AG04450 (cell line): ENCODE results near the gene DRD1. TPM values are rescaled to one million over a fixed set of nuclear protein-coding genes. Genes with fewer than 3 reads are reported as not detected.

Experiments used
- CTCF ChIA-PET: fragments of 300-600, 350-600 bp; formaldehyde crosslinking; extraction: SDS; loops from one replicate; lab custom pipeline; 2022; ENCODE audit warnings: antibody characterized with exemption, inconsistent platforms; lab: Charles Lee
- POLR2A ChIA-PET: fragments of 350-600 bp; formaldehyde crosslinking; extraction: SDS; loops from one replicate; lab custom pipeline; 2021; ENCODE audit warnings: antibody characterized with exemption, inconsistent platforms; lab: Yijun Ruan, JAX
- DNase-seq: peaks from one replicate; pipeline ENCODE4 v3.0.0-alpha.2; 2011; ENCODE audit warnings: low read depth, low spot score
- H3K27ac ChIP-seq: one replicate; pipeline ENCODE4 v1.5.1; 2012; ENCODE audit warnings: low read depth, low read length, control low read depth
- H3K27me3 ChIP-seq: one replicate; pipeline ENCODE4 v1.6.0; 2012; ENCODE audit warnings: low read length; ENCODE audit not compliant: control insufficient read depth, insufficient read depth
- H3K4me3 ChIP-seq: 2 replicates; pipeline ENCODE4 v1.5.1; 2011; ENCODE audit warnings: mild to moderate bottlenecking, low read depth, low read length, control low read depth
- H3K9me3 ChIP-seq: 2 replicates; pipeline ENCODE4 v1.5.1; 2012; ENCODE audit warnings: low read length; ENCODE audit not compliant: control insufficient read depth, insufficient read depth
- polyA plus RNA-seq: library from polyadenylated mRNA; depleted of rRNA; stranded (reverse); fragments of >200 nt; gene quantifications from 2 replicates; pipeline ENCODE4 v1.2.3, GENCODE V29; 2011; rRNA removed
- TF ChIP-seq, protein P1 (sequence below): IDR thresholded peaks from 2 replicates; pipeline ENCODE4 v1.5.1; 2011; ENCODE audit warnings: low read depth, low read length, control low read depth, inconsistent platforms

The DRD1 gene
- polyA plus RNA-seq, 1 experiment = 0.11 TPM

DNA sequence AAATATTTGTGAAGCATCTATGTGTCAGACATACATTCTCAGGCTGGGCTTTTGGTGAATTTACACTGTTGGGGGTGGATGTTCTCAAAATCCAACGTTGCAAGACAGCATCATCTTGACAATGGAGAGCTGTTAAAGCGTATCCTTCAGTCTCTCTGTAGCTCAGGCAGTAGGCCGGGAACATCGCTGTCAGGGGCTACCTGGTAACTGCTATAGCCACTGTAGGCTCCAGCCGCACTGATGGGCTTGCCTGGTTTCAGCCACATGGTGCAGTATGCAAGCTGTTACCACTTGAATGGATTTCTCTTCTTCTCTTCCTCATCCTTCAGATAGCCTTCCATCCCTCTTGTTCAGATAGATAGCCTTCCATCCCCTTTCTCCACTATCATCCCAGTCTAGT lies 51.7 kb downstream of the DRD1 start:
- ChIA-PET POLR2A (no interaction called here), CTCF (no interaction called here)
- Histone ChIP-seq H3K9me3 (no peaks in the 10 kb centered on the region; the same call in 1 of the 2 replicates), H3K4me3 (no peak overlapping the region), H3K27me3 (no peaks in the 10 kb centered on the region), H3K27ac (no peak overlapping the region)
- TF ChIP-seq, protein P1, sequence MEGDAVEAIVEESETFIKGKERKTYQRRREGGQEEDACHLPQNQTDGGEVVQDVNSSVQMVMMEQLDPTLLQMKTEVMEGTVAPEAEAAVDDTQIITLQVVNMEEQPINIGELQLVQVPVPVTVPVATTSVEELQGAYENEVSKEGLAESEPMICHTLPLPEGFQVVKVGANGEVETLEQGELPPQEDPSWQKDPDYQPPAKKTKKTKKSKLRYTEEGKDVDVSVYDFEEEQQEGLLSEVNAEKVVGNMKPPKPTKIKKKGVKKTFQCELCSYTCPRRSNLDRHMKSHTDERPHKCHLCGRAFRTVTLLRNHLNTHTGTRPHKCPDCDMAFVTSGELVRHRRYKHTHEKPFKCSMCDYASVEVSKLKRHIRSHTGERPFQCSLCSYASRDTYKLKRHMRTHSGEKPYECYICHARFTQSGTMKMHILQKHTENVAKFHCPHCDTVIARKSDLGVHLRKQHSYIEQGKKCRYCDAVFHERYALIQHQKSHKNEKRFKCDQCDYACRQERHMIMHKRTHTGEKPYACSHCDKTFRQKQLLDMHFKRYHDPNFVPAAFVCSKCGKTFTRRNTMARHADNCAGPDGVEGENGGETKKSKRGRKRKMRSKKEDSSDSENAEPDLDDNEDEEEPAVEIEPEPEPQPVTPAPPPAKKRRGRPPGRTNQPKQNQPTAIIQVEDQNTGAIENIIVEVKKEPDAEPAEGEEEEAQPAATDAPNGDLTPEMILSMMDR = no peak
- no peak for DNase-seq

DNA sequence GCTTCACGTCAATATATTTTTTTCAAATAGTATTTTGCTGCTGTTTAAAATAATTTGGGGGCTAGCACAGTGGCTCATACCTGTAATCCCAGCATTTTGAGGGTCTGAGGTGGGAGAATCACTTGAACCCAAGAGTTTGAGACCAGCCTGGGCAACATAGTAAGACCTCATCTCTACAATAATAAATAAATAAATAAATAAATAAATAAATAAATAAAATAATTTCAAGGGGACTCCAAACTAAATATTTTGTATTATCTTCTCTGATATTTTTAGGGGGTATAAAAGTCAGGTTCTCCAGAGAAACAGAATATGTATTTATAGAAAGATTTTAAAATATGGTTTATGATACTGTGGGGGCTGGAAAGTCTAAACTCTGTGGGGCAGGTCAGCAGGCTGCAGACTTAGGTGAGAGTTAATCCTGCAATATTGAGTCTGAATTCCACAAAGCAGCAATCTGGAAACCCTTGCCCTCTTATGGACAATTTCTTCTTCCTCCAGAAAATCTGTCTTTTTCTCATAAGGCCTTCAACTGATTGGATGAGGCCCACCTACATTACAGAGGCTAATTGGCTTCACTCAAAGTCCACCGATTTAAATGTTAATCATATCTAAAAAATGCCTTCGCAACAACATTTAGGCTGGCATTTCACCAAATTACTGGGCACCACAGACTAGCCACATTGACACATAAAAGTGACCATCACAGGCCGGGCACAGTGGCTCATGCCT lies 53.5 kb downstream of the DRD1 start:
- CTCF ChIA-PET = no interaction called here
- H3K4me3 ChIP-seq = no peak overlapping the region
- no peak overlapping the region for H3K27ac ChIP-seq
- H3K27me3 ChIP-seq = no peaks in the 10 kb centered on the region
- DNase-seq = no peak
- TF ChIP-seq, protein P1 = no peak
- no peaks in the 10 kb centered on the region; the same call in 1 of the 2 replicates for H3K9me3 ChIP-seq
- POLR2A ChIA-PET = no interaction called here

Other genes starting within 250 kb of the DRD1 start
- gene SFXN1, start 34.4 kb upstream of the DRD1 start, polyA plus RNA-seq = 125 and 126 TPM in 2 replicates
- gene HRH2, start 213.9 kb upstream of the DRD1 start, polyA plus RNA-seq = not detected in 2 replicates